Suprapubic skin (tissue), 3 donors: ENCODE measurements around the gene LRRC27.

Experiments used
- POLR2A ChIP-seq, 2 donors: fragments of 450-650 bp; IDR thresholded peaks; one replicate each; pipeline ENCODE4 v1.6.1; 2017; ENCODE audit warnings: antibody characterized with exemption in 2 of 2, mild to moderate bottlenecking in 2 of 2, moderate library complexity in 2 of 2
- TF ChIP-seq, protein P1 (sequence below), 2 donors: fragments of 200-600 bp in 1 of 2; fragments of 450-650 bp in 1 of 2; sonication (generic) in 1 of 2; IDR thresholded peaks; one replicate each; pipeline ENCODE4 v1.5.1; 2016 to 2019; ENCODE audit warnings: antibody characterized with exemption in 2 of 2, mild to moderate bottlenecking in 1 of 2, moderate library complexity in 1 of 2

DNA sequence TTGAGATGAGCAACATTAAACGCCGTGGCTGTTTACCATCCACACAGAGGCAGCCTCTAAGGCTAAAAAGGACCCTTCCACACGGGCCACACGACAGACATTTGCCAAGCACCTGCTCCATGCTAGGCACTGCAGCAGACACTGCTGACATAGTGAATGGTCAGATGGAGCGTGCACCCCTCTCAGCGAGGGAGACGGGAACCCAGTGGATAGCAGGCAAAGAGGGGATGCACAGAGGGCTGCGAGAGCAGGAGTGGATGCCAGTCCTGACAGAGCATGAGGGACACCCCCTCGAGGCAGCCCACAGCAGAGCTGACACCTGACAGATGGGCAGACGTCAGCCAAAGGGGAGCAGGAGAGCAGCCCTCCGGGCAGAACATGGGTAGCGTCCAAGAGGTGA, 18.7 kb upstream of the LRRC27 start:
- TF ChIP-seq, protein P1, sequence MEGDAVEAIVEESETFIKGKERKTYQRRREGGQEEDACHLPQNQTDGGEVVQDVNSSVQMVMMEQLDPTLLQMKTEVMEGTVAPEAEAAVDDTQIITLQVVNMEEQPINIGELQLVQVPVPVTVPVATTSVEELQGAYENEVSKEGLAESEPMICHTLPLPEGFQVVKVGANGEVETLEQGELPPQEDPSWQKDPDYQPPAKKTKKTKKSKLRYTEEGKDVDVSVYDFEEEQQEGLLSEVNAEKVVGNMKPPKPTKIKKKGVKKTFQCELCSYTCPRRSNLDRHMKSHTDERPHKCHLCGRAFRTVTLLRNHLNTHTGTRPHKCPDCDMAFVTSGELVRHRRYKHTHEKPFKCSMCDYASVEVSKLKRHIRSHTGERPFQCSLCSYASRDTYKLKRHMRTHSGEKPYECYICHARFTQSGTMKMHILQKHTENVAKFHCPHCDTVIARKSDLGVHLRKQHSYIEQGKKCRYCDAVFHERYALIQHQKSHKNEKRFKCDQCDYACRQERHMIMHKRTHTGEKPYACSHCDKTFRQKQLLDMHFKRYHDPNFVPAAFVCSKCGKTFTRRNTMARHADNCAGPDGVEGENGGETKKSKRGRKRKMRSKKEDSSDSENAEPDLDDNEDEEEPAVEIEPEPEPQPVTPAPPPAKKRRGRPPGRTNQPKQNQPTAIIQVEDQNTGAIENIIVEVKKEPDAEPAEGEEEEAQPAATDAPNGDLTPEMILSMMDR (IDR thresholded peaks at IDR 0.05) = no peak
- no peak for TF ChIP-seq POLR2A (IDR thresholded peaks at IDR 0.05)
